ENCODE results near the gene CNTNAP5.

The CNTNAP5 gene

GRCh38 chr2:124025171-124025580, at the start of gene CNTNAP5:
CNTNAP5 (plus strand) TSS chr2:124025287; CDS start chr2:124025651, 364 bp downstream.
- peak; percentile 68 for DNase-seq

DNA sequence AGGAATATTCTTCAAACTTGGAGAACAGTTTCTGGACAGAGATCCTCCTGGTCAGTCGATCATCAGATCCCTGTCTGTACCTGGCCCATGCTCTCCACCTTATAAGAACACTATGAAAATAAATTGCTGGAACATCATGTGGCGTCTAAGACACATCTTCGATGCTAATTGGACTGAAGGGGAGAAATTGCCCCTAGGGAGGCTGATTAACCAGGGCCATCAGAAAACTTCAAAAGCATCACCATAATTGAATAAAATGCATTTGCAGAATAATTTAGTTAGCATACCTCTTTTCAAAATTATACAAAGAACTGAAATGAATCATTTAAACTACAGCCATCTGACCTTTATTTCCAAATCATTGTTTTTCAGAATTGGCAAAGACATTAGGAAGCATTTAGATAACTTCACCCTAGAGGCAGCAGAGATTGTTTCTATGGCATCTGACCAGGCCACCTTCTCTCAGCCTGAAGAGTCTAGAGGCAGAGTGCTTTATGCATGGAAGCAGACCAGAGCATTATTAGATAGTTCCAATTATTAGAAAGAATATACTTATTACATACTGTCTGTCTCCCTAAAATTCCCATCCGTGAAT, 48.9 kb upstream of the CNTNAP5 start:
- DNase-seq: no peak

DNA sequence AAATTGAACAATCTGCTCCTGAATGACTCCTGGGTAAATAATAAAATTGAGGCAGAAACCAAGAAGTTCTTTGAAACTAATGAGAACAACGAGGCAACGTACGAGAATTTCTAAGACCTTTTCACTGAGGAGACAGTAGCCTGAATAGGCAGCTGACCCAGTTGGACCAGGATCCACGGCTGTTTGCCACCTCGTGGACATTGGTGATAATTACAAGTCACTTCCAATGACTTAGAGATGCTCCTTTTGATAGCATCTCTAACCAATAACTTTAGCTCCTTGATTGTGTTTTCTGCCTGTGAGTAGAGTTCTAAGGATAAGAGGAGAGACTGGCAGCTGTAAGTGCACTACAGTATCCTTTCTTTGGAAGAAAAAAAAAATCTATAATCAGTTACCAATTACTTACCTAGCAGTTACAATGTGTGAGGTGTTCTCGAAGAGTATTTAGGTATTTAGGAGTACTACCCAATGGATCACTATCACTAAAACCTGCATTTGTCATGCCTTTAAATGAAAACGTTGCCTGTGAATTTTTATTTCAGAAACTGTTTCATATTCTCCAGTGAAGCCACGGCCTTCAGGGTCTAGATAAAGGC, 31.3 kb upstream of the CNTNAP5 start:
- DNase-seq: no peak

GRCh38 chr2:123999681-124000080, 25.4 kb upstream of the CNTNAP5 start:
- no peak for DNase-seq

GRCh38 chr2:124001696-124002430, 23.2 kb upstream of the CNTNAP5 start:
- no peak for DNase-seq

DNA sequence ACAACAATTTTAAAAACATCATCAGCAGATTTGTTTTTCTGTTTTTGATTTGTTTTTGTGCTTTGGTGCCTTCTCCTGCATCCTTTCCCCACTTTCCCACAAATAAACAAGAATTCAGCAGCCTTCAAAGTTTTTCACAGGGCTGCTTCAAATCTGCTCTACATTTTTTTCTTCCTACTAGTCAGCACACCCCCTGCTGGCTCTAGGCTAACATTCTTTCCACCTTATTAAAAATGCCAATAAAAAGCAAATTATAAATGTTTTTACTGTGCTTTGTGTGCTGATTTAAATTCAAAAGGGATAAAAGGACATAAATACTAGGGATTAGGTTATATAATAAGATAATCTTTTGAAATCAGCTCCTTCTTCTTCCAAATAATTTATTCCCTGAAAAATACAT, 6.2 kb upstream of the CNTNAP5 start:
- DNase-seq: no peak

DNA sequence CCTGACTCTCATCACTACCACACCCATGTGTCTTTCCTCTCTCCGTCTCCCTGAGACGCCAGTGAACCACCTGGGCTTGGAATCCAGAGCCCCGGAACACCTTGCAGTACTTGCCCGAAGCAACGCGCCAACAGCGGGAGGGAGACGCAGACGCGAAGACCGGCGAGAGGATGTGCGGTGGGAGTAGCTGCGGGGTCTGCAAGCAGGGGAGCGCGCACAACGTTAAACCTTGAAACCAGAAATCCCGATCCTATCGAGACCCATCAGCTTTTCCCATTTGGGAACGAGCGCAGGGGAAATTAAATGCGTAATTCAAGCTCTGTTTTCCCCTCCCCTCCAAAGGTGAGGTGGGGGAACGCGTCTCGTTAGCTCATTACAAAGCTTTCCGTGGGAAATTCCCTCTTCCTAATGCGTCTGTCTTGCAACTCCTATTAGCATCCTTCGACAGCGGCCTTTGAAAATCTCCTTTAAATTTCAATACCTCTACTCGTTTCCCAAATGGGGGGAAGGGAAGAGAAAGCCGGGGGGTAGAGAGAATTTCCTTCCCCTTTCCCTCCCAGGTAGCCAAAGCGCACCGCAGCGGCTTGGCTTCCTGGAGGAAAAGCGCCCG, 421 bp upstream of the CNTNAP5 start:
- no peak for DNase-seq

GRCh38 chr2:124025891-124026434, 876 bp downstream of the CNTNAP5 start:
- DNase-seq: no peak

DNA sequence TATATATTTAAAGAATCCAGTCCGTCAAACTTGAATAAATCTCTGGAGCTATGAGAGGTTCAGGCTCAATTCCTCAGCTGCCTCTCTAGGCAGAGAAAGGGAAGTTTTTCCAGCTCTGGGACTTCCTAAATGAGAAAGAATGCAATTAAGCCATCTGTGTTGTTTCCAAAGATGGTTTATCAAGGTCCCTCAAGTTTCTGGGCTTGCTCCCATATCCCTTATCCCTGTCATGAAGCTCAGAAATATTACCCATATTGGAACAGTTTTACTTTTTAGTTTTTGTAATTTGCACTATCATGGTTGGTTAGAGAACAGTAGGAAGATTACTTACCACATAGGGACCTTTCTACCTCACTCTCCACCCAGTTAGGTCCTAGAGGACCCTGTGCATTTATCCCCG, 1.4 kb downstream of the CNTNAP5 start:
- no peak for DNase-seq

DNA sequence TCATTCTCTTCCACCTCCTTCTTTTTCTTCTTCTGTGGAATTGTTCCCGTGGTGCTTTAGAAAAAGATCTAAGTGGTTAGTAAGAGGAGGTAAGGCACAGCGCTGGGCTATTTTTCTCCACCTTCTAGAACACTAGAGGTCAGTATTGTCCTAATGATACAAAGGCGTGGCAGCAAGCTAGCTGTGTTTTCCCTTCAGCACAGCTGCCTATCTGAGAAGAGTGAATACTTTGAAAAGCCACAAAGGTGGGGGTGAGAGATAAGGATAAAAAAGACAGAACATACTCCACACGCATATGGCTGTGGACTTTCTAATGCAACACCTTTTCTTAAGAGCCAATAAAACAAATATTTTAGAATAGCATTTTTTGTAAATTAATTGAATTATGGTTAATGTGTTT, 2.1 kb downstream of the CNTNAP5 start:
- peak; percentile 86 for DNase-seq

DNA sequence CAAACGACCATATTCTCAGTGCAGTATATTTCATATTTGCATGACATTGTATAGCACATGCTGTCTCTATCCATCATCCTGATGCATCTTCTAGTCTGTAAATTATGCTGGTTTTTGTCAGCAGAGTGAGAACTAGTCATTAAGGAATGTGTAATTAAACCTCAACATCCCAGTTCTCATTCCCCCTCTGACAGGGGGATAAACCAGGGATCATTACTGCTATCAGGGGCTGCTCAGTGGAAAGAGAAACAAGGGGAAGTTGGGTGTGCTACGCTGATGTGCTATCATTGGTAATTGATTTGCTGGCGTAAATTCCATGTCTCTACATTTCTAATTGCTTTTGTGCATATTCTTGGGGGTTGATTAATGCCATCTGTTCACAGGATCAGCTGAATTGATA, 7.7 kb downstream of the CNTNAP5 start:
- no peak for DNase-seq

DNA sequence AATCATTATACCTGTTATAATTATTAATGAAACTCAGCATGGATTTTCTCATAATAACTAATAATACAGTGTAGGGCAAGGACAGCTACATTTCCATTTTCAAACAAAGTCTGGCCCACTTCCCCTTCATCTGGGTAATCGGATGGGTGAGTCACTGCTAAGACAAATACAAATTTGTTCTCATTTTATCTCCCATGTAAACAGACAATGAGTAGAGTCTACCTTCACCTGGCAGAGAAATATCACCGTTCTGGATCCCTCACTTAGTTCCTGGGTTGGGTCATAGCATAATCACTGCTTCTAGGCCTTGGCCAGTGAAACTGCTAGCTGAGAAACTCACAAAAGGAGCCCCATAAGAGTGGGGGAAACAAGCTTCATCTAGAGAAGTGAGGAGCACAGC, 9.2 kb downstream of the CNTNAP5 start:
- peak; percentile 56 for DNase-seq

DNA sequence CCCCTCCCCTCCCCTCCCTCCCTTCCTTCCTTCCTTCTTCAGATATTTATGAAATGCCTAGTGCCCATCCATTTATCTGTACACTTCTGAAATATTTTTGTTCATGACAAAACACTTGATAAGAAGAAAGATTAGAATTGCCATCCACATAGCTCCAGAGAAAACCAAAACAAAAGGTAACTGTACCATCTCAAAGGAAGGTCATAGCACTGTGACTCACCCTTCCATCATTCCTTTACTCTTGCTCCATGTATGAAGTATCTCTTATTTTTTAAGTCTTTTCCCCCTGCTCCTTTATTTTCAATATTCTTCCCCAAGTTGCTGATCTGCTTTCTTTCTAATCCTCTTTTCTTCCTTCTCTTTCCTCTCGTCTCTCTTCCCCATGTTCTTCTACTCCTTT, 9.9 kb downstream of the CNTNAP5 start:
- no peak for DNase-seq

GRCh38 chr2:124039032-124039431, 13.9 kb downstream of the CNTNAP5 start:
- no peak for DNase-seq

DNA sequence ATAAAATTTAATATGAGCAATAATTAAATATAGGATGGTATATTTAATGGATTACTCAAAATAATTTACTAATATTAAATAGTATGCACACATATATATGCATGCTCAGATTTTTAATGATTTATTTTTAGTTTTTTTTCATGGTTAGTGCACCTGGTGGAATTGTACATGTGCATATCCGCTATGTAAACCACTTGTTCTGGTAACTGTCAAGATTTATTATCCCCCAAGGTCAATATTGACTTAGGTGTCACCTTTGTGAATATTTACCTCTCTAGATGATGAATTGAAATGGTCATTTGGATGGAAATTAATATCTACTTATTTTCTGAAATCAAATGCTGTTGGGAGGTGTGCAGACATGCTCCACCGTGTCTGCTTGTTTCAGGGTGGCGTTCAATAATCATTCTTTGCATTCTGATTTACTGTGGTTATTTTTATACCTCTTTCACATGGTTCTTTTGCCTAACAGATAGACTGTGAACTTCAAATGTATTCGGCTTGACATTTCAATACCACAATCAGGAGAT, 14.7 kb downstream of the CNTNAP5 start:
- DNase-seq: peak; percentile 71

DNA sequence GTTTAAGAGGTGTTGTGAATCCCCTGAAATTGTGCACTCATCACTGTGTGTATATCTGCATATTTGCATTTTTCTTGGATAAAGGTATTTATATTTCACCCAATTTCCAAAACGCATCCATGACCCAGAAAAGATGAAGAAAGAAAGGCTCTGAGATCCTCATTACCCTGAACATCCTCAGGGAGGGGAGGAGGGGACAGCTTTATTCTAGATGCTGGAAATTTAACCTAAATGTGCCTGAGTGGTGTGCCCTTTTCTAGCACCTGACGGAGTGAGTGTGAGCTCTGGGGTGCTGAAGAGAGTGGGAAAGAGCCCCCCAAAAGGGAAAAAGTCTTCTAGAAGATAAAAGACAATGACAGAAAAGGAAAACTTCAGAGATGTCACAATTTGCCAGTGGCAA, 20.8 kb downstream of the CNTNAP5 start:
- no peak for DNase-seq

DNA sequence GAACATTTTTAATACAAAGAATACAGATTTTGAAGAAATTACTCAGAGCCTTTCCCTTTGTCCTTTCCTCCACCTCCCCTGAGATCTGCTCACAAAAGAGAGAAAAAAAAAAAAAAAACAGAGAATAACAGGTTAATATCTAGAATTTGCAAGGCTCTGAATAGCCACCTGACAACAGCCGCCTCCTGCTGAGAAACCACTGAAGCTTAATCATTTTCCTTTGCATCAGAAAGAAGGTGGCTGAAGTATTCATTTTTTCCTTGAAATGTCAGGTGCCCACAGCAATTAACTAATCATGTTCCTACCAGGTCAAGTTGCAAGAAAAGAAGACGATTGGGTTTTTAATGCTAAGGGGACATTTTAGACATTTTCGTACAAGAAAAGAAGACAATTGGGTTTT, 21.2 kb downstream of the CNTNAP5 start:
- no peak for DNase-seq

GRCh38 chr2:124048102-124048501, 23.0 kb downstream of the CNTNAP5 start:
- no peak for DNase-seq

DNA sequence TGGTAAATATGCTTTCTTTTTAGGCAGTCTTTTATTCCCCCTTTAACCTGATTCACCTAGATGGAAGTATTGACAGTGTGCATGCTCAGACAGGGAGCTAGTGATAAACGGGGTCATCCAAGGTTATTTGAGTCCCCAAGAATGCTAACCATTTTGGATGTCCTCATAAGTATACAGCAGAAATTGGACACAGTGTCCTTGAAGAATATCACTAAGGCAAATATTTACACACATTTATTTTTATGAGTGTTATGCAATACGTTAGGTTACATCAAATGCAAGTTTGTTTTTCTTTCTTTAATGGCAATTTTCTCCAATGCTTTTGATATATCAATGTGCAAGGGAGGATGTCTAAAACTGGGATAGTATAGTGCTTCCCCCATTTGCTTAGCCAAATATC, 23.6 kb downstream of the CNTNAP5 start:
- no peak for DNase-seq

DNA sequence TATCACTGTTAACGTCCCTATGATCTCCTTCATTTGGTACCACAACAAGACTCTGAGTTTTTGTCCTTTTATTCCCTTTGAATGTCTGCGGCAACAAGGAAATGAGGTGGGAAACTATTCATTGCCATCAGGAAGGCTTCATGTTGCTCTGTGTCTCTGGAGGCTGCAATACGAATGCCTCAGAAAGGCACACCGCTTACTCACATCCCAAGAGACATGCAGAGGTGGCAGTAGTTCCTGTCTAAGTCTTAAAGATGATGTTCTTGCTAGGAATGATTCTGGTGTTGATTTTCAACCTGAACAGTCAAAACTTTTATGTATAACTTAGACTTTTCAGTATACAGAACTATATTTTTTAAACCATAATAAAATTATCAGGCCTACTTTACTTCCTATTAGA, 24.0 kb downstream of the CNTNAP5 start:
- no peak for DNase-seq

DNA sequence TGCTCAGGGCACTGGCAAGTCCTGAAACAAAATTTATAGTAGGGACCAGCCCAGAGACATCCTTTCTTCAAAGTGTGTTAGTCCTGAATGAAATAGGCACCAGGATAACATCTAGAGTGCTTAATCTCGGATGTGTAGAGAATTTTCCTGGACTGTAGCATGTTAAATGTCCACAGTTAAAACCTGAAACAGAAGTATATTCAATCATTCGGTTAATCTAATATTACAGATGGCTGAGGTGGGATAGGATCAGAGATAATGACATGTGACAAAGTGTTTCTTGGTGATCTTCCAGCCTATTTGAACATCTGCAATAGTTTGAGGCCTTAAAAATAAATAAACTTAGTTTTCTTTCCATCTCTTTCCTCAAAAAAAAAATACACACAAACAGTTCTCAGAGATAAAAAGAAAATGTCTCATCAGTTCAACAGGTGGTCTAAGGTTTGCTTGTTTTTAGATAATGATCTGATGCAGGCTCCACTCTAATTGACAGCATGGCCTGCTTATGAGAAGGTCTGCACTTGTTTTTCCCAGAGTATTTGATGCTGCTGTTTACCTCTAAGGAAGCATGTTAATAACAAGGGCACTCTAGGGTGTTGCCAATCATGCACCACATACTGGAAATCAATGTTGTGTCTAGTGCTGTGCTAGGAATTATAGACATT, 25.9 kb downstream of the CNTNAP5 start:
- no peak for DNase-seq

- DNase-seq: no peak
Measured at GRCh38 chr2:124053796-124054195, 28.7 kb downstream of the CNTNAP5 start.

DNA sequence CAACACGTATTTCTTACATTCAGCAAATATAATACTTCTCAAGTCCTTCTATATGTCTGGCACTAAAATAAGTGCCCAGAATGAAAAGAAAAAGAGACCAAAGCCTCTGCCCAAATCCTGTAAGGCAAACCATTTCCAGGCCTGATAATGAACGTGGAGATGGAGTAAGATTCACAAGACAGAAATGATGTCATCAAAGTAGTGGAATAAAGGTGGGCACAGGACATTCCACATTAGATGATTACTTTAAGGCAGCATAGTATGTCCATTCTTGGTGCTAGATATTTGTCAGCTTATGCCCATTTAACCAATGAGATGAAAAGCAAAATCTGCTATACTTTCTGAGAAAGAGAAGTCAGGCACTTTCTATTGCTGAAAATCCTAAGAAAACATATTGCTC, 38.5 kb downstream of the CNTNAP5 start:
- no peak for DNase-seq

Data from NCI-H2029 treated with DMSO at 0.1 percent for 48 hours (cell line).